Measurements from ENCODE around the gene DIAPH3. TPM values are rescaled to one million over a fixed set of nuclear protein-coding genes. Genes with fewer than 3 reads are reported as not detected.

DIAPH3 gene
- total RNA-seq, 4 donors from 2014 or later, result 1.4 to 13.2 (median 2.6) TPM

DNA sequence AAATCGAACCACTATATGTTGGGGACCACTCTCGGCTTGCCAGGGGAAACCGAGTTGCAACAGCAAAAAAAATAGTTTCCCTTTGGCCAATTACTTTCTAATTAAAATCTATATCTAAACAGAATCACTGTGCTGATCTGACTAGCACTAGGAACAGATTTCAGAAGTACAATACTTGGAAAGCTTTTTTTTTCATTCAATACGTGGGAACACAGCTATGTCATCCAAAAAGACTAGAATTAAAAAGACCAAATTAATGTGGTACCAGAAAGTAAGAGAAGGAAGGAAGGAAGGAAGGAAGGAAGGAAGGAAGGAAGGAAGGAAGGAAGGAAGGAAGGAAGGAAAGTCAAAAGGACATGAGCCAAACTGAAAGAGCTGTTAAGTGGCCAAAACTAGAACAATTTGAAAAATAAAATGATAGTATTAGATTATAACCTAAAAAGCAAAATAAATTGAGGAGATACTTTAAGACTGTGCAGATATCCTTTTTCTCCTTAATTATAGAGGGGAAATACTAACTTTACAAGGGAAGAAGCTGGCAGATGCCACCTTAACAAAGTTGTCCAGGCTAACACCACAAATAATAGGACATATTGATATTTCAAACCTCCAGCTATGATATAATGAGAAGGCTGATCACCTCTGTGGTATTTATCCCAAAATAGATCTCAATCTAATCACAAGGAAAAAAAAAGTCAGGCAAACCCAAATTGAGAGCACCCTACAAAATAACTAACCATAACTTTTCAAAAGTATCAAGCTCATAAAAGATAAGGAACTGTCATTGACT, 63.9 kb downstream of the DIAPH3 start:
- no peak overlapping the region for H3K4me3 ChIP-seq
- no peak for TF ChIP-seq POLR2A (IDR thresholded peaks at IDR 0.05)
- TF ChIP-seq, protein P1, sequence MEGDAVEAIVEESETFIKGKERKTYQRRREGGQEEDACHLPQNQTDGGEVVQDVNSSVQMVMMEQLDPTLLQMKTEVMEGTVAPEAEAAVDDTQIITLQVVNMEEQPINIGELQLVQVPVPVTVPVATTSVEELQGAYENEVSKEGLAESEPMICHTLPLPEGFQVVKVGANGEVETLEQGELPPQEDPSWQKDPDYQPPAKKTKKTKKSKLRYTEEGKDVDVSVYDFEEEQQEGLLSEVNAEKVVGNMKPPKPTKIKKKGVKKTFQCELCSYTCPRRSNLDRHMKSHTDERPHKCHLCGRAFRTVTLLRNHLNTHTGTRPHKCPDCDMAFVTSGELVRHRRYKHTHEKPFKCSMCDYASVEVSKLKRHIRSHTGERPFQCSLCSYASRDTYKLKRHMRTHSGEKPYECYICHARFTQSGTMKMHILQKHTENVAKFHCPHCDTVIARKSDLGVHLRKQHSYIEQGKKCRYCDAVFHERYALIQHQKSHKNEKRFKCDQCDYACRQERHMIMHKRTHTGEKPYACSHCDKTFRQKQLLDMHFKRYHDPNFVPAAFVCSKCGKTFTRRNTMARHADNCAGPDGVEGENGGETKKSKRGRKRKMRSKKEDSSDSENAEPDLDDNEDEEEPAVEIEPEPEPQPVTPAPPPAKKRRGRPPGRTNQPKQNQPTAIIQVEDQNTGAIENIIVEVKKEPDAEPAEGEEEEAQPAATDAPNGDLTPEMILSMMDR (IDR thresholded peaks at IDR 0.05), result no peak
- H3K27me3 ChIP-seq, result no peaks in the 10 kb centered on the region

DNA sequence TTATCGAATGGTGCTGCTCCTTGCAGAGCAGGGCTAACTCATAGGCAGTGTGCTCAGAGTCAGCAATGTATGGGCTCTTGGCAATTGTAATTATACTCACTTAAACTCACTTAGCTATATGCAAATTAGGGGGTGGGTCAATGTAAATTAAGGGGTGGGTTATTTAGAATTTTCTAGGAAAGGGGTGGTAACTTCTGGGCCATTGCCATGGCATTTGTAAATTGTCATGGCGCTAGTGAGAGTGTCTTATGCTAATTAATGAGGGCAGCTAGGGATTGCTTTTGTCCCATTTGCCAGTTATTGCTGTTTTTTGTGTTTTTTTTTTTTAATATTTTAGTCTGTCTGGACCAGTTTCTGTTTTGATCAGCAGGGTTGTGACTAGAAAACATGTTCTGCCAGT, 68.4 kb downstream of the DIAPH3 start:
- Histone ChIP-seq H3K4me1 (no peaks in the 10 kb centered on the region), H3K36me3 (no peaks in the 10 kb centered on the region), H3K9me3 (no peaks in the 10 kb centered on the region), H3K4me3 (no peak overlapping the region), H3K27ac (no peak overlapping the region), H3K27me3 (no peaks in the 10 kb centered on the region)
- no peak for DNase-seq
- TF ChIP-seq, protein P1 (IDR thresholded peaks at IDR 0.05), result no peak
- TF ChIP-seq POLR2A (IDR thresholded peaks at IDR 0.05), result no peak

More for the DNA sequence above, 63.9 kb downstream of the DIAPH3 start:
- Histone ChIP-seq H3K9me3 (no peaks in the 10 kb centered on the region), H3K4me1 (no peaks in the 10 kb centered on the region), H3K27ac (no peak overlapping the region), H3K36me3 (no peaks in the 10 kb centered on the region)
- DNase-seq, result no peak

DNA sequence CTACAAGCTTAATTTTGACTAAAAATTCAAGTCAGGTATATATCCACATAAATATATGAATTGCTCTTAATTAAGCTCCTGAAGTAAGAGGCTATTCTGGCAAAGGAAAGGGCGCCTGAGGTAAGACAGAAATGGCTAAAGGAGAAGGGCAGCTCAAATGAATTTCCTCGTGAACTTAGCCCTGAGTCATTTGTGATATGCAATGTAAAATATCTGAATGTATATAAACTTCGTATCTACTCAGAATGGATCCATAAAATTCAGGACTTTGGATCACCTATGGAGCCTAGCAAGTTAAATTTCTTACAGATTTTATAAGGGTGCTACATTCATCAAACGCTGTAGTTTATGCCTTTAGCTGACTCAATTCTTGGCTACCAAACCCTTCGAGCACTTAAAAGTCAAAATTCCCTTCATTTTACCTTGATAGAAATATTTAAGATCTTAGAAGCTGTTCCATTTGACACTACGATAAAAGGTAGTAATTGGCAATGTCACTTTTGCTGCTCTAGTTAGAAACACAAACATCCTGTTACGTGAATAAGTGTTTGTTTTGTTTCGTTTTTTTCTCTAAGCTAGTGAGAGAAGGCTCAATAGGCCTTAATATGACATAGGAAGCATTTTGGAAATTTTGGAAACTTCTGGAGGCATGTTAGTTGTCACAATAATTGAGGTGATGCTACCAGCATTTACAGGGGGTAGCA, 69.2 kb downstream of the DIAPH3 start:
- Histone ChIP-seq H3K36me3 (no peaks in the 10 kb centered on the region), H3K4me1 (no peaks in the 10 kb centered on the region), H3K27me3 (no peaks in the 10 kb centered on the region), H3K9me3 (no peaks in the 10 kb centered on the region), H3K4me3 (no peak overlapping the region), H3K27ac (no peak overlapping the region)
- no peak for DNase-seq
- TF ChIP-seq, protein P1 (IDR thresholded peaks at IDR 0.05), result no peak
- no peak for TF ChIP-seq POLR2A (IDR thresholded peaks at IDR 0.05)

DNA sequence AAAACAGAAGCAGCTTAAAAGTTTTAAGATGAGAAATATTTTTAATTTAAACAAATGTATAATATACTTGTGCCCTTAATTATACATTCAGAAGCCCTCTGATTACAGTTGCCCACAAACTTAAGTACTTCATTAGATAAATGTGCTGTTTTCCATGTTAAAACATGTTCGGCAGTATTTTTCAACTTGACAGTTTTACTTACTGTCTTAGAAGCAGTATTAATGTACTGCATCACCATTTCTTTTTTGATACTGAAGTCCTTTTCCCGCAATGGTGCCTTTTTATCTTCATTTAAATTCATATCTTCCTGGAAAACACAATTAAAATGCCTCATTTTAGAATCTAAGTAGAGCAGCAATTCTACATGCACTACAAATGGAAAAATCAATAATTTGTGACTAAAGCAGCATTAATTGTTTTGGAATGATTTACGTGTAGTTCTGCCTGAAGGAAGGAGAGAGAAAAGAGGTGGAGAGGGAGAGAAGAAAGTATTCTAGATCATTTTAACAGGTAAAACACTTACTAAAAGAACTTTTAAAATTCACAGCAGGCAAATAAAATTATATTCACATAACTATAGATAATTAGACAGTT, 70.2 kb downstream of the DIAPH3 start:
- Histone ChIP-seq H3K9me3 (no peaks in the 10 kb centered on the region), H3K4me1 (no peaks in the 10 kb centered on the region), H3K4me3 (no peak overlapping the region), H3K27ac (no peak overlapping the region), H3K27me3 (no peaks in the 10 kb centered on the region), H3K36me3 (no peaks in the 10 kb centered on the region)
- TF ChIP-seq, protein P1 (IDR thresholded peaks at IDR 0.05), result no peak
- no peak for TF ChIP-seq POLR2A (IDR thresholded peaks at IDR 0.05)
- no peak for DNase-seq

DNA sequence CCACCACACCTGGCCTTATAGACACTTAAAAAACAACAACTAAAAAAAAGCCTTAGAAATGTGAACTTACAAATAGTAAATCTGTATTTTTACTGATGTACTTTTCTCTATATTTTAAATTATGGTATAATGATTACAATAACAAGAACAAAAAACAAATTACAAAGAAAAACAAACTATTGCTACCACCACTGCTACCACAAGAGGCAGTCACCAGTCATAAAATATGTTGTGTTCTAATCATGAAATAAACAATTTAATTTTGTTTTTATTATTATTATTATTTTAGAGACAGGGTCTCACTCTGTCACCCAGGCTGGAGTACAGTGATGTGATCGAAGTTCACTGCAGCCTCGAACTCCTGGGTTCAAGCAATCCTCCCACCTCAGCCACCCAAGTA, 72.2 kb downstream of the DIAPH3 start:
- DNase-seq, result no peak
- no peaks in the 10 kb centered on the region for H3K9me3 ChIP-seq
- TF ChIP-seq, protein P1 (IDR thresholded peaks at IDR 0.05), result no peak
- no peak for TF ChIP-seq POLR2A (IDR thresholded peaks at IDR 0.05)
- H3K36me3 ChIP-seq, result no peaks in the 10 kb centered on the region
- H3K27me3 ChIP-seq, result no peaks in the 10 kb centered on the region
- H3K4me3 ChIP-seq, result no peak overlapping the region
- no peak overlapping the region for H3K27ac ChIP-seq
- no peaks in the 10 kb centered on the region for H3K4me1 ChIP-seq
